ENCODE data around the gene SCYGR1. TPM values are rescaled to one million over a fixed set of nuclear protein-coding genes. Genes with fewer than 3 reads are reported as not detected.

SCYGR1 gene
- total RNA-seq, 1 experiment from 2014 or later, result not detected

DNA sequence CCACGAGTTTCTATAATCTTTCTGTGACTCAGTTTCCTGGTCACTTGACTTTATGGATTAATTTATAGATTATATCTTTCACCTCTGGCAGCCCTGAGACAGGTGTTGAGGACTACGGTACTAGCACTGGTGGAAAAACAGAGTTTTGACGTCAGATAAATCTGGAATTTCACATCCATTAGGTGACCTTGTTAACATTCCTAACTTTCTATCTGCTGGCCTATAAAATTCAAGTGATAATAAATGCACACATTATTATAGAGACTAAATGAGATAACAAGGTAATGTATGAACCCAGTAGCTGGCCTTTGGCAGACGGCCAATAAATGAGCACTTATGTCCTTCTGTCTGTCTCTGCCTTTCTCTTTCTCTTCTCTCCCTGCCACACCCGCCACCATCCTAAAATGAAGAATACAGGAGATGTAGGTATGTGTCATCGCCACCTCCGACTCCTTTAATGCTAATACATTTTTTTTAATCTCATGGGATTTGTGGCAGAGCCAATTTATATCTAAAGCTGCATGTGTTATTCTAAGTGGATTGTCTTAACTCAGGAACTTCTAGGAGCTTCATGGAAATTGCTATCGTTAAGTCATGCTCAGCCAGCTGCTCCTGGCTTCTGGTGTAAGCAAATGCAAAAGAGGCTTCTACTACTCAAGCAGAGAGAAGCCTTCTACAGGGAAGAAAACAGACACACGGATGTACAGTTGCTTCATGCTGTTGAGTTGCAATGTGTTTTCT lies 10.9 kb downstream of the SCYGR1 start:
- Histone ChIP-seq H3K4me3 (ENCODE audit: low read length) (no peak overlapping the region), H3K9me2 (replicated peaks; ENCODE audit: low read length) (no peaks in the 10 kb centered on the region), H3K4me1 (ENCODE audit: insufficient read depth, low read length) (no peaks in the 10 kb centered on the region), H3K4me2 (ENCODE audit: low read length) (no peak overlapping the region), H3K79me2 (ENCODE audit: low read length) (no peaks in the 10 kb centered on the region), H4K20me1 (ENCODE audit: low read length) (no peaks in the 10 kb centered on the region), H2AFZ (ENCODE audit: low read length) (no peak overlapping the region), H3K27me3 (ENCODE audit: low read length) (no peaks in the 10 kb centered on the region), H3K9ac (ENCODE audit: low read length) (no peak overlapping the region), H3F3A (ENCODE audit: low read length, unreplicated experiment) (no peaks in the 10 kb centered on the region), H3K9me3 (ENCODE audit: low read length) (no peaks in the 10 kb centered on the region), H3K36me3 (ENCODE audit: low read depth, low read length) (no peaks in the 10 kb centered on the region), H3K27ac (ENCODE audit: low read length) (no peak overlapping the region)
- DNase-seq (no peak), ATAC-seq (no peak)
- CTCF ChIA-PET, result no interaction called here
- TF ChIP-seq EZH2 (IDR thresholded peaks at IDR 0.05; ENCODE audit: low read length, unreplicated experiment), result no peak
- TF ChIP-seq, protein P1, sequence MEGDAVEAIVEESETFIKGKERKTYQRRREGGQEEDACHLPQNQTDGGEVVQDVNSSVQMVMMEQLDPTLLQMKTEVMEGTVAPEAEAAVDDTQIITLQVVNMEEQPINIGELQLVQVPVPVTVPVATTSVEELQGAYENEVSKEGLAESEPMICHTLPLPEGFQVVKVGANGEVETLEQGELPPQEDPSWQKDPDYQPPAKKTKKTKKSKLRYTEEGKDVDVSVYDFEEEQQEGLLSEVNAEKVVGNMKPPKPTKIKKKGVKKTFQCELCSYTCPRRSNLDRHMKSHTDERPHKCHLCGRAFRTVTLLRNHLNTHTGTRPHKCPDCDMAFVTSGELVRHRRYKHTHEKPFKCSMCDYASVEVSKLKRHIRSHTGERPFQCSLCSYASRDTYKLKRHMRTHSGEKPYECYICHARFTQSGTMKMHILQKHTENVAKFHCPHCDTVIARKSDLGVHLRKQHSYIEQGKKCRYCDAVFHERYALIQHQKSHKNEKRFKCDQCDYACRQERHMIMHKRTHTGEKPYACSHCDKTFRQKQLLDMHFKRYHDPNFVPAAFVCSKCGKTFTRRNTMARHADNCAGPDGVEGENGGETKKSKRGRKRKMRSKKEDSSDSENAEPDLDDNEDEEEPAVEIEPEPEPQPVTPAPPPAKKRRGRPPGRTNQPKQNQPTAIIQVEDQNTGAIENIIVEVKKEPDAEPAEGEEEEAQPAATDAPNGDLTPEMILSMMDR (conservative IDR thresholded peaks at IDR 0.05; ENCODE audit: low read depth, low read length), result no peak
- TF ChIP-seq EZH2phosphoT487 (IDR thresholded peaks at IDR 0.05; ENCODE audit: borderline replicate concordance, low read length), result no peak
- POLR2A ChIA-PET (ENCODE audit: unreplicated experiment), result no interaction called here
- BruUV-seq (replicated peaks), result no TSS peak
- intact Hi-C loops (cut with micrococcal nuclease), result no loop called here

DNA sequence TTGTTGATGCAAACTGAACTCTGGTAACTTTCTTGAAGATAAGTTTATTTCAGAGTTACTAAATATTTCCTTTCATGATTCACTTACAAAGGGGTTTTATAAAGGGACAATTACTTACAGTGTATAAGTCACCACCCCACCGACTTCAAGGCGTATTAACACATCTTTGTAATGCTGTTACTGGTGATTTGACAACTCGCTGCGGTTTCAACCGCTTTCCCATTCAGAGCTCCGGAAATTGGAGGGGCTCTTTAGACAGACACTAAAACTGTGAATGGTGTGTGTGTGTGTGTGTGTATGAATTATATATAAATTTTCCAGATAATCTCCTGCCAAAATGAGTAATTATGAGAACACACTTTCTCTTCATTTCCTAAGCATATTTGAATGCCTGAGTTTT lies 13.6 kb downstream of the SCYGR1 start:
- Histone ChIP-seq H3K4me3 (ENCODE audit: low read length) (no peak overlapping the region), H3K27ac (ENCODE audit: low read length) (no peak overlapping the region), H3K9me2 (replicated peaks; ENCODE audit: low read length) (no peaks in the 10 kb centered on the region), H3K79me2 (ENCODE audit: low read length) (no peaks in the 10 kb centered on the region), H4K20me1 (ENCODE audit: low read length) (no peaks in the 10 kb centered on the region), H3K4me1 (ENCODE audit: insufficient read depth, low read length) (peaks cover 13% of the 10 kb centered on the region), H3K9ac (ENCODE audit: low read length) (no peak overlapping the region), H3K27me3 (ENCODE audit: low read length) (no peaks in the 10 kb centered on the region), H3K4me2 (ENCODE audit: low read length) (0 out of 2 replicates have a peak overlapping the region, but pooled peaks have one; percentile 21), H2AFZ (ENCODE audit: low read length) (no peak overlapping the region), H3K36me3 (ENCODE audit: low read depth, low read length) (no peaks in the 10 kb centered on the region), H3F3A (ENCODE audit: low read length, unreplicated experiment) (no peaks in the 10 kb centered on the region), H3K9me3 (ENCODE audit: low read length) (no peaks in the 10 kb centered on the region)
- peak; percentile 26 for DNase-seq
- intact Hi-C loops (cut with micrococcal nuclease), result no loop called here
- BruUV-seq (replicated peaks), result no TSS peak
- CTCF ChIA-PET, result no interaction called here
- POLR2A ChIA-PET (ENCODE audit: unreplicated experiment), result no interaction called here
- peak; percentile 46; the same call in 1 of the 2 replicates for ATAC-seq
- TF ChIP-seq EZH2 (IDR thresholded peaks at IDR 0.05; ENCODE audit: low read length, unreplicated experiment) (no peak), EZH2phosphoT487 (IDR thresholded peaks at IDR 0.05; ENCODE audit: borderline replicate concordance, low read length) (no peak)
- TF ChIP-seq, protein P1 (conservative IDR thresholded peaks at IDR 0.05; ENCODE audit: low read depth, low read length), result no peak

DNA sequence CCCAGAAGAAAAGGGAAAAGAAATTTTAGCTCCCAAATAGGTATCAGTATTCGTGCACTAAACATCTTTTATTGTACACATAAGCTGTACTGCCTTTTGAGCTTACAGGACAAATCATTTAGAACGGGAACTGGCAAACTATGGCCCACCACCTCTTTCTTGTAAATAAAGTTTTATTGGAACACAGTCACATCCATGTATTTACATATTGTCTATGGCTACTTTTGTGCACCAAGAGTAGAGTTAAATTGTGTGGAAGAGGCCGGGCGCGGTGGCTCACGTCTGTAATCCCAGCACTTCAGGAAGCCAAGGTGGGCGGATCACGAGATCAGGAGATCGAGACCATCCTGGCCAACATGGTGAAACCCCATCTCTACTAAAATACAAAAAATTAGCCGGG lies 14.4 kb downstream of the SCYGR1 start:
- POLR2A ChIA-PET (ENCODE audit: unreplicated experiment), result no interaction called here
- no peaks in the 10 kb centered on the region for H4K20me1 ChIP-seq (ENCODE audit: low read length)
- BruUV-seq (replicated peaks), result no TSS peak

More for the DNA sequence above, 14.4 kb downstream of the SCYGR1 start:
- Histone ChIP-seq H2AFZ (ENCODE audit: low read length) (no peak overlapping the region), H3K27me3 (ENCODE audit: low read length) (no peaks in the 10 kb centered on the region), H3K27ac (ENCODE audit: low read length) (no peak overlapping the region), H3K4me1 (ENCODE audit: insufficient read depth, low read length) (peaks cover 13% of the 10 kb centered on the region), H3F3A (ENCODE audit: low read length, unreplicated experiment) (no peaks in the 10 kb centered on the region), H3K9me2 (replicated peaks; ENCODE audit: low read length) (no peaks in the 10 kb centered on the region), H3K79me2 (ENCODE audit: low read length) (no peaks in the 10 kb centered on the region), H3K9ac (ENCODE audit: low read length) (no peak overlapping the region), H3K4me2 (ENCODE audit: low read length) (no peak overlapping the region), H3K9me3 (ENCODE audit: low read length) (no peaks in the 10 kb centered on the region), H3K4me3 (ENCODE audit: low read length) (no peak overlapping the region), H3K36me3 (ENCODE audit: low read depth, low read length) (no peaks in the 10 kb centered on the region)
- DNase-seq (no peak), ATAC-seq (no peak)
- intact Hi-C loops (cut with micrococcal nuclease), result no loop called here
- CTCF ChIA-PET, result no interaction called here
- TF ChIP-seq, protein P1 (conservative IDR thresholded peaks at IDR 0.05; ENCODE audit: low read depth, low read length), result no peak
- no peak for TF ChIP-seq EZH2phosphoT487 (IDR thresholded peaks at IDR 0.05; ENCODE audit: borderline replicate concordance, low read length)
- TF ChIP-seq EZH2 (IDR thresholded peaks at IDR 0.05; ENCODE audit: low read length, unreplicated experiment), result no peak

Data from PC-3 (cell line).